HCT116 (cell line): Measurements from ENCODE around the gene ARMC6. TPM values are rescaled to one million over a fixed set of nuclear protein-coding genes. Genes with fewer than 3 reads are reported as not detected.

Source experiments
- ATAC-seq: fragments of 200-7000 bp; cut with Tn5 transposase; 2 replicates; pipeline ENCODE4 v1.9.1; 2020; ENCODE audit warnings: mild to moderate bottlenecking, moderate library complexity
- BruUV-seq: library from RNA; stranded (reverse); fragments of 400-500 nt; replicated peaks from 2 replicates; lab custom pipeline; 2021; lab: Mats Ljungman, UMichigan
- CTCF ChIA-PET: fragments of 300-600 bp; sonication (Branson Sonifier 250); formaldehyde crosslinking; loops from one replicate; lab custom pipeline; 2021; ENCODE audit warnings: antibody characterized with exemption; lab: Charles Lee
- POLR2A ChIA-PET: fragments of 300-600, 350-600 bp; sonication (Branson Sonifier 250); formaldehyde crosslinking; loops from one replicate; lab custom pipeline; 2021; ENCODE audit warnings: antibody characterized with exemption; lab: Charles Lee
- RAD21 ChIA-PET, 2 experiments: fragments of 300-600 bp; sonication (Branson Sonifier 250); formaldehyde crosslinking; loops; one replicate each; lab custom pipeline; 2023; ENCODE audit warnings: low total read pairs in 2 of 2; ENCODE audit not compliant: uncharacterized antibody in 2 of 2, unreplicated experiment in 2 of 2, low non-redundant PET in 1 of 2; lab: Charles Lee
- DNase-seq: peaks from one replicate; pipeline ENCODE4 v3.0.0-alpha.2; 2010; ENCODE audit warnings: low read depth, low spot score
- H2AFZ ChIP-seq: fragments of 200-600 bp; shearing (Covaris generic), sonication (generic); 2 replicates; pipeline ENCODE4 v1.6.1; 2017; ENCODE audit warnings: low read depth, mixed run types, mixed read lengths, antibody characterized with exemption, low read length; ENCODE audit not compliant: poor library complexity, severe bottlenecking
- H3K27ac ChIP-seq: 2 replicates; pipeline ENCODE4 v1.5.1; 2012; ENCODE audit warnings: low read depth, low read length
- H3K27me3 ChIP-seq: fragments of 200-600 bp; sonication (generic); 2 replicates; pipeline ENCODE4 v1.6.1; 2016; ENCODE audit warnings: mixed run types, low read length, mixed read lengths; ENCODE audit not compliant: insufficient read depth
- H3K36me3 ChIP-seq, 2 experiments: fragments of 200-500 bp in 1 of 2; fragments of 200-600 bp in 1 of 2; sonication (Bioruptor generic) in 1 of 2; sonication (generic) in 1 of 2; 2 replicates each; pipeline versions ENCODE4 v1.5.1 to v1.6.1; 2014 to 2016; ENCODE audit warnings: low read length in 2 of 2, inconsistent platforms in 1 of 2, mixed read lengths in 1 of 2, mixed run types in 1 of 2; ENCODE audit not compliant: insufficient read depth in 2 of 2, control insufficient read depth in 1 of 2
- H3K4me1 ChIP-seq, 2 experiments: fragments of 200-600 bp in 1 of 2; sonication (generic) in 1 of 2; 2 replicates each; pipeline versions ENCODE4 v1.5.1 to v1.6.1; 2012 to 2017; ENCODE audit warnings: low read length in 2 of 2, inconsistent platforms in 1 of 2, mild to moderate bottlenecking in 1 of 2, mixed read lengths in 1 of 2, mixed run types in 1 of 2, moderate library complexity in 1 of 2; ENCODE audit not compliant: insufficient read depth in 2 of 2, control insufficient read depth in 1 of 2
- H3K4me2 ChIP-seq: fragments of 200-600 bp; sonication (generic); 2 replicates; pipeline ENCODE4 v1.6.1; 2017; ENCODE audit warnings: mixed run types, low read length, mixed read lengths
- H3K4me3 ChIP-seq, 2 experiments: fragments of 200-600 bp in 1 of 2; sonication (generic) in 1 of 2; replicated peaks in 1 of 2; 2 replicates each; pipeline ENCODE4 v1.5.1; 2011 to 2016; ENCODE audit warnings: low read length in 2 of 2, control low read depth in 1 of 2, low read depth in 1 of 2, mild to moderate bottlenecking in 1 of 2, mixed read lengths in 1 of 2, mixed run types in 1 of 2
- H3K79me2 ChIP-seq: fragments of 200-600 bp; sonication (generic); 2 replicates; pipeline ENCODE4 v1.6.1; 2017; ENCODE audit warnings: mild to moderate bottlenecking, mixed run types, low read length, moderate library complexity, mixed read lengths; ENCODE audit not compliant: insufficient read depth
- H3K9ac ChIP-seq: fragments of 200-600 bp; sonication (generic); 2 replicates; pipeline ENCODE4 v1.6.1; 2016; ENCODE audit warnings: low read length, mixed read lengths
- H3K9me2 ChIP-seq: fragments of 200-600 bp; sonication (generic), shearing (Covaris generic); 2 replicates; pipeline ENCODE4 v1.6.1; 2017; ENCODE audit warnings: mixed run types, mild to moderate bottlenecking, moderate library complexity; ENCODE audit not compliant: insufficient read depth
- H3K9me3 ChIP-seq, 2 experiments: fragments of 200-500 bp in 1 of 2; fragments of 200-600 bp in 1 of 2; sonication (Bioruptor generic) in 1 of 2; sonication (generic) in 1 of 2; 2 replicates each; pipeline ENCODE4 v1.6.1; 2014 to 2017; ENCODE audit warnings: low read length in 2 of 2, mixed read lengths in 2 of 2, inconsistent platforms in 1 of 2, low read depth in 1 of 2, mild to moderate bottlenecking in 1 of 2, mixed run types in 1 of 2, moderate library complexity in 1 of 2; ENCODE audit not compliant: control insufficient read depth in 1 of 2, insufficient read depth in 1 of 2
- H4K20me1 ChIP-seq: fragments of 200-600 bp; sonication (generic), shearing (Covaris generic); 2 replicates; pipeline ENCODE4 v1.6.1; 2017; ENCODE audit warnings: mixed run types, mild to moderate bottlenecking, moderate library complexity; ENCODE audit not compliant: insufficient read depth
- EGR1 ChIP-seq: IDR thresholded peaks from 2 replicates; pipeline ENCODE4 v1.6.1; 2012; ENCODE audit warnings: low read depth
- EZH2 ChIP-seq: fragments of 200-600 bp; sonication (generic); IDR thresholded peaks from 2 replicates; pipeline ENCODE4 v1.6.1; 2017; ENCODE audit warnings: antibody characterized with exemption, mixed run types
- EZH2phosphoT487 ChIP-seq: fragments of 200-600 bp; IDR thresholded peaks from 2 replicates; pipeline ENCODE4 v1.6.1; 2018; ENCODE audit warnings: antibody characterized with exemption, borderline replicate concordance
- RAD21 ChIP-seq: IDR thresholded peaks from 2 replicates; pipeline ENCODE4 v1.6.1; 2012; ENCODE audit warnings: low read depth, mild to moderate bottlenecking
- YY1 ChIP-seq: IDR thresholded peaks from 2 replicates; pipeline ENCODE4 v1.6.1; 2011; ENCODE audit warnings: low read length, low read depth, moderate library complexity, mild to moderate bottlenecking; ENCODE audit not compliant: insufficient replicate concordance; ENCODE audit errors: extremely low read depth
- ZNF274 ChIP-seq: fragments of 200-500 bp; sonication (Bioruptor generic); IDR thresholded peaks from 2 replicates; pipeline ENCODE4 v1.6.1; 2014; ENCODE audit warnings: mild to moderate bottlenecking, low read depth, low read length, inconsistent platforms
- intact Hi-C: fragments of 100-400 bp; cut with micrococcal nuclease; formaldehyde crosslinking; loops from 2 replicates; pipeline ENCODE4 v1.10.0; 2022
- total RNA-seq: library from RNA; stranded (reverse); gene quantifications from one replicate; pipeline ENCODE4 v1.2.1, GENCODE V29; 2021; ENCODE audit not compliant: unreplicated experiment
- TF ChIP-seq, protein P1 (sequence below): IDR thresholded peaks from 2 replicates; pipeline ENCODE4 v1.6.1; 2012; ENCODE audit warnings: low read depth
- TF ChIP-seq, protein P2 (sequence below), 3 experiments: fragments of 200-600 bp in 1 of 3; sonication (generic) in 1 of 3; IDR thresholded peaks in 2 of 3; conservative IDR thresholded peaks in 1 of 3; 2 replicates each; pipeline ENCODE4 v1.5.1; 2012 to 2017; ENCODE audit warnings: low read depth in 2 of 3, low read length in 2 of 3, antibody characterized with exemption in 1 of 3, borderline replicate concordance in 1 of 3, control low read depth in 1 of 3, mild to moderate bottlenecking in 1 of 3, mixed read lengths in 1 of 3, mixed run types in 1 of 3, moderate library complexity in 1 of 3; ENCODE audit not compliant: insufficient read depth in 1 of 3
- TF ChIP-seq, protein P3 (sequence below): IDR thresholded peaks from 2 replicates; pipeline ENCODE4 v1.6.1; 2011; ENCODE audit warnings: mild to moderate bottlenecking, low read length, moderate library complexity; ENCODE audit not compliant: insufficient replicate concordance; ENCODE audit errors: extremely low read depth

Gene ARMC6
- total RNA-seq, 1 experiment from 2014 or later: 34.7 TPM

DNA sequence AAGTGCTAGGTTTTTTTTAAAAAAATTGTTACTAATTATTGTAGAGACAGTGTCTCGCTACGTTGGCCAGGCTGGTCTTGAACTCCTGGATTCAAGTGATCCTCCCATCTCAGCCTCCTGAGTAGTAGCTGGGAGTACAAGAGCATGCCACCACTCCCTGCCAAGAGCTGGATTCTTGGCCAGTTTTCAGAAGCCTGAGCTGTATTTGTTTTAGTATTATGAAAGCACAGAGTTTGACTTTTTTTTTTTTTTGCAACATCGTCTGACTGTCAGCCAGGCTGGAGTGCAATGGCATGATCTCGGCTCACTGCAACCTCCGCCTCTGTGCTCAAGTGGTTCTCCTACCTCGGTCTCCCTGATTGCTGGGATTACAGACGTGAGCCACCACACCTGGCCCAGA lies 7.0 kb downstream of the ARMC6 start:
- ATAC-seq (no peak), DNase-seq (no peak)
- RAD21 ChIA-PET: no interaction called here
- Histone ChIP-seq H3K27ac (no peak overlapping the region), H3K4me2 (no peak overlapping the region), H3K27me3 (no peaks in the 10 kb centered on the region), H3K9ac (no peak overlapping the region), H3K9me2 (no peaks in the 10 kb centered on the region), H3K4me3 (no peak overlapping the region), H2AFZ (no peak overlapping the region), H3K36me3 (peaks cover 10 to 39% of the 10 kb centered on the region in 2 experiments; a peak in 3 of 4 replicates), H4K20me1 (no peaks in the 10 kb centered on the region), H3K4me1 (no peaks in the 10 kb centered on the region), H3K79me2 (peaks cover 70% of the 10 kb centered on the region), H3K9me3 (peaks cover 0 to 8% of the 10 kb centered on the region in 2 experiments; a peak in 1 of 4 replicates)
- intact Hi-C loops: loop anchor here (10.0 kb wide), 1 partner anchor 304 kb away; no protein-coding TSS in a partner anchor
- BruUV-seq: no TSS peak
- TF ChIP-seq RAD21: no peak
- TF ChIP-seq, protein P1, sequence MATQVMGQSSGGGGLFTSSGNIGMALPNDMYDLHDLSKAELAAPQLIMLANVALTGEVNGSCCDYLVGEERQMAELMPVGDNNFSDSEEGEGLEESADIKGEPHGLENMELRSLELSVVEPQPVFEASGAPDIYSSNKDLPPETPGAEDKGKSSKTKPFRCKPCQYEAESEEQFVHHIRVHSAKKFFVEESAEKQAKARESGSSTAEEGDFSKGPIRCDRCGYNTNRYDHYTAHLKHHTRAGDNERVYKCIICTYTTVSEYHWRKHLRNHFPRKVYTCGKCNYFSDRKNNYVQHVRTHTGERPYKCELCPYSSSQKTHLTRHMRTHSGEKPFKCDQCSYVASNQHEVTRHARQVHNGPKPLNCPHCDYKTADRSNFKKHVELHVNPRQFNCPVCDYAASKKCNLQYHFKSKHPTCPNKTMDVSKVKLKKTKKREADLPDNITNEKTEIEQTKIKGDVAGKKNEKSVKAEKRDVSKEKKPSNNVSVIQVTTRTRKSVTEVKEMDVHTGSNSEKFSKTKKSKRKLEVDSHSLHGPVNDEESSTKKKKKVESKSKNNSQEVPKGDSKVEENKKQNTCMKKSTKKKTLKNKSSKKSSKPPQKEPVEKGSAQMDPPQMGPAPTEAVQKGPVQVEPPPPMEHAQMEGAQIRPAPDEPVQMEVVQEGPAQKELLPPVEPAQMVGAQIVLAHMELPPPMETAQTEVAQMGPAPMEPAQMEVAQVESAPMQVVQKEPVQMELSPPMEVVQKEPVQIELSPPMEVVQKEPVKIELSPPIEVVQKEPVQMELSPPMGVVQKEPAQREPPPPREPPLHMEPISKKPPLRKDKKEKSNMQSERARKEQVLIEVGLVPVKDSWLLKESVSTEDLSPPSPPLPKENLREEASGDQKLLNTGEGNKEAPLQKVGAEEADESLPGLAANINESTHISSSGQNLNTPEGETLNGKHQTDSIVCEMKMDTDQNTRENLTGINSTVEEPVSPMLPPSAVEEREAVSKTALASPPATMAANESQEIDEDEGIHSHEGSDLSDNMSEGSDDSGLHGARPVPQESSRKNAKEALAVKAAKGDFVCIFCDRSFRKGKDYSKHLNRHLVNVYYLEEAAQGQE: no peak
- no peak for TF ChIP-seq EZH2
- TF ChIP-seq EGR1: no peak
- TF ChIP-seq ZNF274: no peak
- TF ChIP-seq, protein P2, sequence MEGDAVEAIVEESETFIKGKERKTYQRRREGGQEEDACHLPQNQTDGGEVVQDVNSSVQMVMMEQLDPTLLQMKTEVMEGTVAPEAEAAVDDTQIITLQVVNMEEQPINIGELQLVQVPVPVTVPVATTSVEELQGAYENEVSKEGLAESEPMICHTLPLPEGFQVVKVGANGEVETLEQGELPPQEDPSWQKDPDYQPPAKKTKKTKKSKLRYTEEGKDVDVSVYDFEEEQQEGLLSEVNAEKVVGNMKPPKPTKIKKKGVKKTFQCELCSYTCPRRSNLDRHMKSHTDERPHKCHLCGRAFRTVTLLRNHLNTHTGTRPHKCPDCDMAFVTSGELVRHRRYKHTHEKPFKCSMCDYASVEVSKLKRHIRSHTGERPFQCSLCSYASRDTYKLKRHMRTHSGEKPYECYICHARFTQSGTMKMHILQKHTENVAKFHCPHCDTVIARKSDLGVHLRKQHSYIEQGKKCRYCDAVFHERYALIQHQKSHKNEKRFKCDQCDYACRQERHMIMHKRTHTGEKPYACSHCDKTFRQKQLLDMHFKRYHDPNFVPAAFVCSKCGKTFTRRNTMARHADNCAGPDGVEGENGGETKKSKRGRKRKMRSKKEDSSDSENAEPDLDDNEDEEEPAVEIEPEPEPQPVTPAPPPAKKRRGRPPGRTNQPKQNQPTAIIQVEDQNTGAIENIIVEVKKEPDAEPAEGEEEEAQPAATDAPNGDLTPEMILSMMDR (IDR thresholded peaks at IDR 0.05 in 2 of 3, conservative IDR thresholded peaks at IDR 0.05 in 1 of 3; ENCODE audit: borderline replicate concordance in 1 of 3, insufficient read depth in 1 of 3, low read depth in 2 of 3, low read length in 2 of 3): no peak
- no peak for TF ChIP-seq EZH2phosphoT487
- TF ChIP-seq, protein P3, sequence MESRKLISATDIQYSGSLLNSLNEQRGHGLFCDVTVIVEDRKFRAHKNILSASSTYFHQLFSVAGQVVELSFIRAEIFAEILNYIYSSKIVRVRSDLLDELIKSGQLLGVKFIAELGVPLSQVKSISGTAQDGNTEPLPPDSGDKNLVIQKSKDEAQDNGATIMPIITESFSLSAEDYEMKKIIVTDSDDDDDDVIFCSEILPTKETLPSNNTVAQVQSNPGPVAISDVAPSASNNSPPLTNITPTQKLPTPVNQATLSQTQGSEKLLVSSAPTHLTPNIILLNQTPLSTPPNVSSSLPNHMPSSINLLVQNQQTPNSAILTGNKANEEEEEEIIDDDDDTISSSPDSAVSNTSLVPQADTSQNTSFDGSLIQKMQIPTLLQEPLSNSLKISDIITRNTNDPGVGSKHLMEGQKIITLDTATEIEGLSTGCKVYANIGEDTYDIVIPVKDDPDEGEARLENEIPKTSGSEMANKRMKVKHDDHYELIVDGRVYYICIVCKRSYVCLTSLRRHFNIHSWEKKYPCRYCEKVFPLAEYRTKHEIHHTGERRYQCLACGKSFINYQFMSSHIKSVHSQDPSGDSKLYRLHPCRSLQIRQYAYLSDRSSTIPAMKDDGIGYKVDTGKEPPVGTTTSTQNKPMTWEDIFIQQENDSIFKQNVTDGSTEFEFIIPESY: no peak
- no peak for TF ChIP-seq YY1
- POLR2A ChIA-PET: no interaction called here
- CTCF ChIA-PET: no interaction called here
